SK-N-SH (cell line): Measurements from ENCODE around the gene TPRG1. TPM values are rescaled to one million over a fixed set of nuclear protein-coding genes. Genes with fewer than 3 reads are reported as not detected.

Experiments
- CTCF ChIA-PET: fragments of 300-600, 350-600 bp; formaldehyde crosslinking; extraction: SDS; loops from one replicate; lab custom pipeline; 2021; lab: Yijun Ruan, JAX
- POLR2A ChIA-PET: fragments of 350-600 bp; sonication (Branson Sonifier 250); formaldehyde crosslinking; extraction: SDS; loops from one replicate; lab custom pipeline; 2020; ENCODE audit warnings: antibody characterized with exemption, inconsistent platforms; lab: Yijun Ruan, JAX
- DNase-seq: peaks from one replicate; pipeline ENCODE4 v3.0.0; 2012
- H2AFZ ChIP-seq: fragments of 200-600 bp; sonication (generic); 2 replicates; pipeline ENCODE4 v1.8.1; 2016; ENCODE audit warnings: antibody characterized with exemption, mild to moderate bottlenecking, low read depth
- H3F3A ChIP-seq: fragments of 200-600 bp; sonication (generic); replicated peaks from 2 replicates; pipeline ENCODE3; 2016; ENCODE audit warnings: antibody characterized with exemption, mild to moderate bottlenecking; ENCODE audit not compliant: insufficient read depth
- H3K27ac ChIP-seq, 2 experiments: fragments of 200-500 bp in 1 of 2; fragments of 200-600 bp in 1 of 2; sonication (Bioruptor generic) in 1 of 2; sonication (generic), shearing (Covaris generic) in 1 of 2; 2 replicates each; pipeline versions ENCODE4 v1.5.1 to v1.6.1; 2014 to 2016; ENCODE audit warnings: low read depth in 2 of 2, inconsistent platforms in 1 of 2, low read length in 1 of 2, mild to moderate bottlenecking in 1 of 2, mixed read lengths in 1 of 2
- H3K27me3 ChIP-seq: fragments of 200-600 bp; sonication (generic), shearing (Covaris generic); 2 replicates; pipeline ENCODE4 v1.6.1; 2016; ENCODE audit warnings: mixed run types; ENCODE audit not compliant: insufficient read depth
- H3K36me3 ChIP-seq, 2 experiments: fragments of 200-500 bp in 1 of 2; fragments of 200-600 bp in 1 of 2; sonication (Bioruptor generic) in 1 of 2; sonication (generic) in 1 of 2; replicated peaks in 1 of 2; 2 replicates each; pipeline versions ENCODE3 to v1.5.1; 2014 to 2016; ENCODE audit warnings: low read length in 1 of 2, mild to moderate bottlenecking in 1 of 2; ENCODE audit not compliant: insufficient read depth in 2 of 2, control insufficient read depth in 1 of 2
- H3K4me1 ChIP-seq, 2 experiments: fragments of 200-500 bp in 1 of 2; fragments of 200-600 bp in 1 of 2; sonication (Bioruptor generic) in 1 of 2; sonication (generic), shearing (Covaris generic) in 1 of 2; 2 replicates each; pipeline versions ENCODE4 v1.5.1 to v1.6.1; 2014 to 2016; ENCODE audit warnings: low read depth in 1 of 2, low read length in 1 of 2, mixed run types in 1 of 2; ENCODE audit not compliant: insufficient read depth in 2 of 2, control insufficient read depth in 1 of 2
- H3K4me2 ChIP-seq: fragments of 200-600 bp; sonication (generic), shearing (Covaris generic); 2 replicates; pipeline ENCODE4 v1.6.1; 2017; ENCODE audit warnings: mixed run types
- H3K4me3 ChIP-seq, 2 experiments: fragments of 200-500 bp in 1 of 2; fragments of 200-600 bp in 1 of 2; sonication (Bioruptor generic) in 1 of 2; sonication (generic), shearing (Covaris generic) in 1 of 2; 2 replicates each; pipeline versions ENCODE4 v1.5.1 to v1.8.1; 2014 to 2016; ENCODE audit warnings: low read depth in 2 of 2, inconsistent platforms in 1 of 2, low read length in 1 of 2, mild to moderate bottlenecking in 1 of 2, mixed read lengths in 1 of 2, moderate library complexity in 1 of 2
- H3K79me2 ChIP-seq: fragments of 200-600 bp; sonication (generic); 2 replicates; pipeline ENCODE4 v1.8.1; 2017; ENCODE audit warnings: mild to moderate bottlenecking; ENCODE audit not compliant: insufficient read depth
- H3K9ac ChIP-seq: fragments of 200-600 bp; sonication (generic); 2 replicates; pipeline ENCODE4 v1.6.1; 2017; ENCODE audit warnings: mixed run types
- H3K9me2 ChIP-seq: fragments of 200-600 bp; sonication (generic); 2 replicates; pipeline ENCODE4 v1.6.1; 2017; ENCODE audit warnings: mixed run types
- H3K9me3 ChIP-seq: fragments of 200-600 bp; sonication (generic); 2 replicates; pipeline ENCODE4 v1.6.1; 2017; ENCODE audit warnings: mixed run types, mild to moderate bottlenecking, moderate library complexity
- H4K20me1 ChIP-seq: fragments of 200-600 bp; sonication (generic); 2 replicates; pipeline ENCODE4 v1.6.1; 2017; ENCODE audit warnings: mild to moderate bottlenecking, mixed run types; ENCODE audit not compliant: insufficient read depth
- CTCF ChIP-seq: fragments of 200-600 bp; sonication (generic); IDR thresholded peaks from 2 replicates; pipeline ENCODE4 v1.6.1; 2017; ENCODE audit warnings: antibody characterized with exemption, mild to moderate bottlenecking, moderate library complexity
- FOXM1 ChIP-seq: IDR thresholded peaks from 2 replicates; pipeline ENCODE4 v1.4.0; 2012; ENCODE audit warnings: low read depth, mild to moderate bottlenecking
- GATA2 ChIP-seq: sonication (generic); formaldehyde crosslinking; IDR thresholded peaks from 2 replicates; pipeline ENCODE4 v1.5.0; 2020; ENCODE audit warnings: mild to moderate bottlenecking, missing genetic modification reagents
- MXI1 ChIP-seq: IDR thresholded peaks from 2 replicates; pipeline ENCODE4 v1.6.1; 2012; ENCODE audit warnings: mild to moderate bottlenecking, low read depth, low read length, improper control_type of control experiment
- NFIC ChIP-seq: IDR thresholded peaks from 2 replicates; pipeline ENCODE4 v1.4.0; 2012; ENCODE audit warnings: borderline replicate concordance
- POLR2AphosphoS5 ChIP-seq: IDR thresholded peaks from 2 replicates; pipeline ENCODE4 v1.6.1; 2012; ENCODE audit warnings: low read depth, low read length
- RAD21 ChIP-seq: IDR thresholded peaks from 2 replicates; pipeline ENCODE4 v1.6.1; 2012; ENCODE audit warnings: mild to moderate bottlenecking, low read length
- RCOR1 ChIP-seq: fragments of 150-350 bp; IDR thresholded peaks from 2 replicates; pipeline ENCODE4 v1.6.1; 2017; ENCODE audit warnings: antibody characterized with exemption, low read length
- REST ChIP-seq: IDR thresholded peaks from 2 replicates; pipeline ENCODE4 v1.6.1; 2012; ENCODE audit warnings: mild to moderate bottlenecking, low read depth, low read length, moderate library complexity
- RXRA ChIP-seq: IDR thresholded peaks from 2 replicates; pipeline ENCODE4 v1.4.0; 2012; ENCODE audit warnings: low read depth, mild to moderate bottlenecking, borderline replicate concordance
- SIN3A ChIP-seq: IDR thresholded peaks from 2 replicates; pipeline ENCODE4 v1.6.1; 2012; ENCODE audit warnings: low read depth, mild to moderate bottlenecking, low read length, moderate library complexity, borderline replicate concordance
- USF1 ChIP-seq: IDR thresholded peaks from 2 replicates; pipeline ENCODE4 v1.4.0; 2012; ENCODE audit warnings: low read depth, borderline replicate concordance
- USF2 ChIP-seq: fragments of 150-350 bp; IDR thresholded peaks from 2 replicates; pipeline ENCODE4 v1.6.1; 2017; ENCODE audit warnings: antibody characterized with exemption, low read length, low read depth, borderline replicate concordance
- YY1 ChIP-seq: IDR thresholded peaks from 2 replicates; pipeline ENCODE4 v1.4.0; 2012; ENCODE audit warnings: low read depth, mild to moderate bottlenecking
- WGBS: methylation state at CpG from one replicate; pipeline ENCODE4 v1.1.6; 2017; ENCODE audit warnings: low lambda C conversion rate; 5-methylcytosine and 5-hydroxymethylcytosine counted together
- polyA plus RNA-seq, 3 experiments: library from polyadenylated mRNA; depleted of rRNA; stranded (reverse); fragments of >200 nt; gene quantifications; 2 replicates each; pipeline ENCODE4 v1.2.3, GENCODE V29; 2012

Gene TPRG1
- polyA plus RNA-seq, 1 of the 3 experiments (the other 2 are of a cell fraction) = 0.64 TPM

- Histone ChIP-seq H3K4me1 (no peaks in the 10 kb centered on the region), H3K79me2 (no peaks in the 10 kb centered on the region), H2AFZ (no peak overlapping the region), H3K4me2 (peak overlapping the region; percentile 19; the same call in 1 of the 2 replicates), H3K36me3 (no peaks in the 10 kb centered on the region), H3K9me3 (no peaks in the 10 kb centered on the region), H3K4me3 (0 out of 4 replicates have a peak overlapping the region, but pooled peaks of 1 of the 2 experiments have one; percentile 21), H4K20me1 (no peaks in the 10 kb centered on the region), H3K9me2 (no peaks in the 10 kb centered on the region), H3K27ac (no peak overlapping the region), H3F3A (no peaks in the 10 kb centered on the region), H3K9ac (no peak overlapping the region), H3K27me3 (no peaks in the 10 kb centered on the region)
- 35% methylated on average over 7 of the region's 7 CpGs for WGBS
- DNase-seq = no peak
- TF ChIP-seq RAD21 (no peak), USF2 (no peak), NFIC (no peak), USF1 (no peak), RCOR1 (no peak), MXI1 (no peak), REST (no peak), YY1 (no peak)
- POLR2A ChIA-PET = no interaction called here
- CTCF ChIA-PET = interaction anchor here (1.0 to 1.2 kb wide), 2 partner anchors 1445 to 1446 kb away, joined by 3 read pairs; no protein-coding TSS in a partner anchor
These were observed 12.8 kb downstream of the TPRG1 start for GRCh38 chr3:189184566-189184965.

- POLR2A ChIA-PET = no interaction called here
- Histone ChIP-seq H3F3A (no peaks in the 10 kb centered on the region), H3K4me3 (no peak overlapping the region), H3K9ac (no peak overlapping the region), H3K9me3 (no peaks in the 10 kb centered on the region), H3K36me3 (no peaks in the 10 kb centered on the region), H4K20me1 (no peaks in the 10 kb centered on the region), H3K27ac (no peak overlapping the region), H3K27me3 (no peaks in the 10 kb centered on the region), H3K79me2 (no peaks in the 10 kb centered on the region), H3K9me2 (no peaks in the 10 kb centered on the region), H3K4me2 (no peak overlapping the region), H3K4me1 (no peaks in the 10 kb centered on the region), H2AFZ (no peak overlapping the region)
- WGBS = 11% methylated on average over 4 of the region's 4 CpGs
- CTCF ChIA-PET = interaction anchor here (0.7 kb wide), 1 partner anchor 47 kb away, joined by 3 read pairs; no protein-coding TSS in a partner anchor
- no peak for DNase-seq
- TF ChIP-seq NFIC = no peak
- TF ChIP-seq FOXM1 = no peak
- TF ChIP-seq GATA2 (CRISPR knock-in tag) = no peak
- no peak for TF ChIP-seq SIN3A
- no peak for TF ChIP-seq RAD21
- no peak for TF ChIP-seq CTCF
- no peak for TF ChIP-seq YY1
- TF ChIP-seq POLR2AphosphoS5 = no peak
- TF ChIP-seq RXRA = no peak
These were observed 14.3 kb downstream of the TPRG1 start for GRCh38 chr3:189186101-189186500.
